Measurements from ENCODE around the gene RBP5. TPM values are rescaled to one million over a fixed set of nuclear protein-coding genes. Genes with fewer than 3 reads are reported as not detected.

Gene RBP5
- total RNA-seq, 1 donor from 2014 or later, result not detected

DNA sequence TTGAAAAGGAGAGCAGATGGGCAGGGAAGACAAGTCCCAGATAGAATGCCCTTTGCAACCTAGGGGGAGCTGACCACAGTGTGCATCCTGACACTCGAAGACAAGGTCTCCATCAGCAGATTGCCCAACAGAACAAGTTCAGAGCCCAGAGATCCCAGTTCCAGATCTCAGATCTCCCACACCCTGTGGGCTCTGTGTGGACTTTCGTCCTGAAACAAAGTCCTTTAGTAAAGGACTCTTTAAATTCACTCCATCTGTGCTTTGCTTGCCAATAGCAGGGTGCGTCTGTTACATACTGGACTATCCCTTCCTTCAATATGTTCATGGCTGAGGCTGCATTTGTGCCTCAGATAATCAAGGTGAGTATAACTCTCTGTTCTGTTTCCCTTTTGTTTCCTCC lies 11.0 kb downstream of the RBP5 start:
- DNase-seq (ENCODE audit: low spot score), result no peak
- H3K27ac Mint-ChIP-seq (ENCODE audit: unreplicated experiment), result no peak overlapping the region
- no peak overlapping the region for H3K4me3 Mint-ChIP-seq (ENCODE audit: unreplicated experiment)
- no peaks in the 10 kb centered on the region for H3K9me3 Mint-ChIP-seq (ENCODE audit: low read depth)
- H3K36me3 Mint-ChIP-seq (ENCODE audit: low read depth), result peaks cover 3% of the 10 kb centered on the region
- peaks cover 6% of the 10 kb centered on the region for H3K27me3 Mint-ChIP-seq (ENCODE audit: low read depth)
- TF ChIP-seq, protein P1, sequence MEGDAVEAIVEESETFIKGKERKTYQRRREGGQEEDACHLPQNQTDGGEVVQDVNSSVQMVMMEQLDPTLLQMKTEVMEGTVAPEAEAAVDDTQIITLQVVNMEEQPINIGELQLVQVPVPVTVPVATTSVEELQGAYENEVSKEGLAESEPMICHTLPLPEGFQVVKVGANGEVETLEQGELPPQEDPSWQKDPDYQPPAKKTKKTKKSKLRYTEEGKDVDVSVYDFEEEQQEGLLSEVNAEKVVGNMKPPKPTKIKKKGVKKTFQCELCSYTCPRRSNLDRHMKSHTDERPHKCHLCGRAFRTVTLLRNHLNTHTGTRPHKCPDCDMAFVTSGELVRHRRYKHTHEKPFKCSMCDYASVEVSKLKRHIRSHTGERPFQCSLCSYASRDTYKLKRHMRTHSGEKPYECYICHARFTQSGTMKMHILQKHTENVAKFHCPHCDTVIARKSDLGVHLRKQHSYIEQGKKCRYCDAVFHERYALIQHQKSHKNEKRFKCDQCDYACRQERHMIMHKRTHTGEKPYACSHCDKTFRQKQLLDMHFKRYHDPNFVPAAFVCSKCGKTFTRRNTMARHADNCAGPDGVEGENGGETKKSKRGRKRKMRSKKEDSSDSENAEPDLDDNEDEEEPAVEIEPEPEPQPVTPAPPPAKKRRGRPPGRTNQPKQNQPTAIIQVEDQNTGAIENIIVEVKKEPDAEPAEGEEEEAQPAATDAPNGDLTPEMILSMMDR (IDR thresholded peaks at IDR 0.05), result no peak
- H3K4me1 Mint-ChIP-seq (ENCODE audit: low read depth), result no peaks in the 10 kb centered on the region

GRCh38 chr12:7116916-7117315 lies 11.8 kb downstream of the RBP5 start:
- peaks cover 3% of the 10 kb centered on the region for H3K36me3 Mint-ChIP-seq (ENCODE audit: low read depth)
- TF ChIP-seq, protein P1 (IDR thresholded peaks at IDR 0.05), result no peak
- H3K27ac Mint-ChIP-seq (ENCODE audit: unreplicated experiment), result no peak overlapping the region
- no peak overlapping the region for H3K4me3 Mint-ChIP-seq (ENCODE audit: unreplicated experiment)
- H3K9me3 Mint-ChIP-seq (ENCODE audit: low read depth), result no peaks in the 10 kb centered on the region
- H3K27me3 Mint-ChIP-seq (ENCODE audit: low read depth), result peaks cover 6% of the 10 kb centered on the region
- peak; percentile 65 for DNase-seq (ENCODE audit: low spot score)
- H3K4me1 Mint-ChIP-seq (ENCODE audit: low read depth), result no peaks in the 10 kb centered on the region

DNA sequence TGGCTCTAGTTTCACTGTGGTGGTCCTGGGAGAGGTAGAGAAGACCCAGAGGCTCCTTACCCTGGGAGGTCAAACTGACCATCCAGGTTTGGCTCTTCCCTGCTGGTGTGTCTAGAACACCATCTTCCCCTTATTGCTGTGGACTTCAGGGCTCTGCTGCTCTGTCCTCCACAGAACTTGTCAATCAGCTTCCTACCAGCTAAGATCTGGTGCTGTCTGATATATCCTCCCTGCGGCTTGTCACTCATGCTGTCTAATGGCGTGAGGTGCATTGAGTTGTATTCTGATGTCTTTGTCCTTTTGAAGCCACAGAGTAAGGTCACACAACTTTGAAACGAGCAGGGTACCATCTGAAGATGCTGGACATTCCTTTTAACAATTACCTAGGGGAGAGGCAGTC lies 12.5 kb downstream of the RBP5 start:
- Mint-ChIP-seq H3K4me1 (ENCODE audit: low read depth) (no peaks in the 10 kb centered on the region), H3K9me3 (ENCODE audit: low read depth) (no peaks in the 10 kb centered on the region), H3K36me3 (ENCODE audit: low read depth) (peaks cover 2% of the 10 kb centered on the region), H3K27ac (ENCODE audit: unreplicated experiment) (no peak overlapping the region), H3K27me3 (ENCODE audit: low read depth) (peaks cover 6% of the 10 kb centered on the region), H3K4me3 (ENCODE audit: unreplicated experiment) (no peak overlapping the region)
- TF ChIP-seq, protein P1 (IDR thresholded peaks at IDR 0.05), result no peak
- no peak for DNase-seq (ENCODE audit: low spot score)

GRCh38 chr12:7114851-7115250 lies 13.8 kb downstream of the RBP5 start:
- DNase-seq (ENCODE audit: low spot score), result no peak
- H3K9me3 Mint-ChIP-seq (ENCODE audit: low read depth), result no peaks in the 10 kb centered on the region
- H3K27ac Mint-ChIP-seq (ENCODE audit: unreplicated experiment), result no peak overlapping the region
- no peaks in the 10 kb centered on the region for H3K4me1 Mint-ChIP-seq (ENCODE audit: low read depth)
- peaks cover 6% of the 10 kb centered on the region for H3K27me3 Mint-ChIP-seq (ENCODE audit: low read depth)
- peaks cover 2% of the 10 kb centered on the region for H3K36me3 Mint-ChIP-seq (ENCODE audit: low read depth)
- TF ChIP-seq, protein P1 (IDR thresholded peaks at IDR 0.05), result no peak
- H3K4me3 Mint-ChIP-seq (ENCODE audit: unreplicated experiment), result no peak overlapping the region

DNA sequence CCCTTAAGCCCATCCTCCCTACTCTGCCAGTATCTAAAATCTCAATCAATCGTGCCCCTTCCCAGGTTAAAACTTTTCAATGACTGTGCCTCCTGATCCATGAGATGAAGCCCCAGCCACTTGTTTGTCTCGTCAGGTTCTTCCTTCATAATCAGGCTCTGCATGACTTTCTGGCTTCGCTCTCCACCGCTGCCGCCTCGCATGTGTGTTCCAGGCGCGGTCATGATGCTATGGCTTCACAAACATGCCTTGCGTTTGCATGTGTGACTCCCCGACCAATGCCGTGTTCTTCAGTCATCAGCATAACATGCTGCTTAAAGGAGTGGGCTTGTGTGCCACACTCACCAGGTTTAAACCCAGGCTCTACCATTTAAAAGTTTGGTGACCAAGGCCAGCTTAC lies 14.7 kb downstream of the RBP5 start:
- H3K4me1 Mint-ChIP-seq (ENCODE audit: low read depth), result peaks cover 6% of the 10 kb centered on the region
- peak; percentile 38 for DNase-seq (ENCODE audit: low spot score)
- peaks cover 2% of the 10 kb centered on the region for H3K36me3 Mint-ChIP-seq (ENCODE audit: low read depth)
- peaks cover 6% of the 10 kb centered on the region for H3K27me3 Mint-ChIP-seq (ENCODE audit: low read depth)
- no peaks in the 10 kb centered on the region for H3K9me3 Mint-ChIP-seq (ENCODE audit: low read depth)
- H3K4me3 Mint-ChIP-seq (ENCODE audit: unreplicated experiment), result no peak overlapping the region
- TF ChIP-seq, protein P1 (IDR thresholded peaks at IDR 0.05), result no peak
- no peak overlapping the region for H3K27ac Mint-ChIP-seq (ENCODE audit: unreplicated experiment)
